ENCODE results near the gene FBXO38.

Gene FBXO38

GRCh38 chr5:148477429-148477828, 93.7 kb downstream of the FBXO38 start:
- no peak for DNase-seq

GRCh38 chr5:148482196-148482595, 98.4 kb downstream of the FBXO38 start:
- DNase-seq: no peak

- peak; percentile 18 to 39 (median 32) for DNase-seq
Measured at GRCh38 chr5:148482697-148483462, 99.1 kb downstream of the FBXO38 start.

GRCh38 chr5:148483750-148484149, 100.0 kb downstream of the FBXO38 start:
- no peak for DNase-seq

GRCh38 chr5:148484651-148485050, 100.9 kb downstream of the FBXO38 start:
- DNase-seq: no peak

GRCh38 chr5:148486456-148486855, 102.7 kb downstream of the FBXO38 start:
- DNase-seq: no peak

GRCh38 chr5:148488757-148489156, 105.0 kb downstream of the FBXO38 start:
- DNase-seq: no peak

GRCh38 chr5:148491015-148491792, 107.4 kb downstream of the FBXO38 start:
- DNase-seq: no peak

GRCh38 chr5:148491793-148492184, 108.0 kb downstream of the FBXO38 start:
- DNase-seq: no peak

GRCh38 chr5:148492351-148492750, 108.6 kb downstream of the FBXO38 start:
- no peak for DNase-seq
